ENCODE results near the gene HBB.
A peak's percentile ranks its signal among the peaks of the same experiment; 100 is the strongest.

HBB gene

DNA sequence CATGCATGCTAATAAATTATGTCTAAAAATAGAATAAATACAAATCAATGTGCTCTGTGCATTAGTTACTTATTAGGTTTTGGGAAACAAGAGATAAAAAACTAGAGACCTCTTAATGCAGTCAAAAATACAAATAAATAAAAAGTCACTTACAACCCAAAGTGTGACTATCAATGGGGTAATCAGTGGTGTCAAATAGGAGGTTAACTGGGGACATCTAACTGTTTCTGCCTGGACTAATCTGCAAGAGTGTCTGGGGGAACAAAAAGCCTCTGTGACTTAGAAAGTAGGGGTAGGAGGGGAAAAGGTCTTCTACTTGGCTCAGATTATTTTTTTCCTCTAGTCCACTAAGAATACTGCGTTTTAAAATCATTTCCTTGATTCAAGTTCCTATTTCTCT is 810 bp upstream of the HBB start:
- DNase-seq (ENCODE audit: low spot score), result no peak

GRCh38 chr11:5225480-5225871 is 1.4 kb downstream of the HBB start:
- DNase-seq (ENCODE audit: low spot score), result no peak

DNA sequence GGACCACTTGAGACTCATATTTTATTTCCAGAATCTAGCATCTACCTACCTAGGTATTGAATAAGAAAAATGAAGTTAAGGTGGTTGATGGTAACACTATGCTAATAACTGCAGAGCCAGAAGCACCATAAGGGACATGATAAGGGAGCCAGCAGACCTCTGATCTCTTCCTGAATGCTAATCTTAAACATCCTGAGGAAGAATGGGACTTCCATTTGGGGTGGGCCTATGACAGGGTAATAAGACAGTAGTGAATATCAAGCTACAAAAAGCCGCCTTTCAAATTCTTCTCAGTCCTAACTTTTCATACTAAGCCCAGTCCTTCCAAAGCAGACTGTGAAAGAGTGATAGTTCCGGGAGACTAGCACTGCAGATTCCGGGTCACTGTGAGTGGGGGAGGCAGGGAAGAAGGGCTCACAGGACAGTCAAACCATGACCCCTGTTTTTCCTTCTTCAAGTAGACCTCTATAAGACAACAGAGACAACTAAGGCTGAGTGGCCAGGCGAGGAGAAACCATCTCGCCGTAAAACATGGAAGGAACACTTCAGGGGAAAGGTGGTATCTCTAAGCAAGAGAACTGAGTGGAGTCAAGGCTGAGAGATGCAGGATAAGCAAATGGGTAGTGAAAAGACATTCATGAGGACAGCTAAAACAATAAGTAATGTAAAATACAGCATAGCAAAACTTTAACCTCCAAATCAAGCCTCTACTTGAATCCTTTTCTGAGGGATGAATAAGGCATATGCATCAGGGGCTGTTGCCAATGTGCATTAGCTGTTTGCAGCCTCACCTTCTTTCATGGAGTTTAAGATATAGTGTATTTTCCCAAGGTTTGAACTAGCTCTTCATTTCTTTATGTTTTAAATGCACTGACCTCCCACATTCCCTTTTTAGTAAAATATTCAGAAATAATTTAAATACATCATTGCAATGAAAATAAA is 2.1 kb downstream of the HBB start:
- DNase-seq (ENCODE audit: low spot score), result no peak

DNA sequence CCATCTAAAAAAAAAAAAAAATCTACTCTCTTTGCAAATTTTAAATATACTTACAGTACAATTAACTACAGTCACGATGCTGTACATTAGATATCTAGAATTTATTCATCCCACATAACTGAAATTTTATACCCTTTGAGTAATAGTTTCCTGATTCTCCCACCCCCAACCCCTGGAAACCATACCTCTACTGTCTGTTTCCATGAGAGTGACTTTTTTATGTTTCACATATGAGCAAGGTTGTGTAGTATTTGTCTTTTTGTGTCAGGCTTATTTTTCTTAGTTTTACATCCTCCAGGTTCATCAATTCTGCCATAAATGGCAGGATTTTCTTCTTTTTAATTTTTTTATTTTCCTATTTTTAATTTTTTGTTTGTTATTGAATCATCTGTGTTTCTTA is 3.2 kb downstream of the HBB start:
- no peak for DNase-seq (ENCODE audit: low spot score)

- no peak for DNase-seq (ENCODE audit: low spot score)
Measured at GRCh38 chr11:5223146-5223545, 3.7 kb downstream of the HBB start.

- DNase-seq (ENCODE audit: low spot score), result no peak
Measured at GRCh38 chr11:5210376-5210885, 16.4 kb downstream of the HBB start.

DNA sequence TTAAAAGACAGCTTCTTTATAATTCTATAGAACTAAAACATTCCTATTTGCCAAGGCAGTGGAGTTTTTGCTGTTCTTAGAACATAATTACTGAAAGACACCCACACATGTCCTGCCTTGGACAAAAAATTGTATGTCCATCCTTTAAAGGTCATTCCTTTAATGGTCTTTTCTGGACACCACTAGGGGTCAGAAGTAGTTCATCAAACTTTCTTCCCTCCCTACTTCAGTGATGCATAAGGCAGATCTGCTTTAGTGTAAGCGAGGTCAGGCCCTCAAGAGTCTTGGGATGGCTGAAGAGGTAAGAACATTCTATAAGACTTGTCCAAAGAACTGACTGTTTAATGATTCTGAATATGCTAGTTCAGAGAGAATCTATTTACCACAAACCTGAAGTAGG is 22.1 kb downstream of the HBB start:
- DNase-seq (ENCODE audit: low spot score), result peak; percentile 27

DNA sequence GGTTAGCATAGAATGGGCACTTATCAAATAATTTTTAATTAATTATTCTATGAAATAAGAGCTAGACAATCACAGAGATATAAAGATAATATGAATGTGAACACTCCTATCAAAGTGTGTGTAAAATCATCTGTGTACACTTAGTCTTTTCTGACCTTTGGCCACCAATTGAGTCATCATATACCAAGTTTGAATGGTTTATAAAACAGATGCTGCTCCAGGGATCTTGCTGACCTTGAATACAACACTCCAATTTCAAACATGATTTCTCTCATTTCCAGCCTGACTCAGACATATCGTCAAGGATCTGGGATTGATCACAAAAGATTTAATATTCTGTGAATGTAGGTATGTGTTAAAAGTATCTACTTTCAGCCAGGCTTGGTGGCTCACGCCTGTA is 23.5 kb downstream of the HBB start:
- DNase-seq (ENCODE audit: low spot score), result no peak

GRCh38 chr11:5200582-5200981 is 26.3 kb downstream of the HBB start, which contains the start of gene OR51V1:
OR51V1 (minus strand) TSS chr11:5200682; CDS start chr11:5200682, 0 bp downstream.
- DNase-seq (ENCODE audit: low spot score), result no peak

- DNase-seq (ENCODE audit: low spot score), result no peak
Measured at GRCh38 chr11:5198285-5198684, 28.6 kb downstream of the HBB start.

- no peak for DNase-seq (ENCODE audit: low spot score)
Measured at GRCh38 chr11:5197536-5197935, 29.3 kb downstream of the HBB start.

- DNase-seq (ENCODE audit: low spot score), result no peak
Measured at GRCh38 chr11:5196731-5197130, 30.1 kb downstream of the HBB start.

- DNase-seq (ENCODE audit: low spot score), result no peak
Measured at GRCh38 chr11:5196067-5196466, 30.8 kb downstream of the HBB start.

DNA sequence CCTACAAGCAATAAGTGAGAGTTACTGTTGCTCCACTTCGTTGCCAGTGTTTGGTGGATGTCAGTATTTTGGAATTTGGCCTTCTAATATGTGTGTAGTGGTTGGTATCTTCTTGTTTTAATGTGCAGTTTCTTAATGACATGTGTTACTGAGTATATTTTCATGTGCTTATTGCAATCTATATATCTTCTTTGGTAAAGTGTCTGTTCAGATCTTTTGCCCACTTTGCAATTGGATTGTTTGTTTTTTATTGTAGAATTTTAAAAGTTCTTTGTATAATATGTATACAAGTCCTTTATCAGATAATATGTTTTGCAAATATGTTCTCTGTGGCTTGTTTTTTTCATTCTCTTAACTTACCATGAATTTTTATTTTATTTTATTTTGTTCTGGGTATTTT is 34.1 kb downstream of the HBB start:
- DNase-seq (ENCODE audit: low spot score), result no peak

- no peak for DNase-seq (ENCODE audit: low spot score)
Measured at GRCh38 chr11:5188201-5188600, 38.7 kb downstream of the HBB start.

- no peak for DNase-seq (ENCODE audit: low spot score)
Measured at GRCh38 chr11:5178046-5178837, 48.6 kb downstream of the HBB start.

Data from NAMALWA (cell line).